H1 (cell line): ENCODE measurements around the gene TWF2. TPM values are rescaled to one million over a fixed set of nuclear protein-coding genes. Genes with fewer than 3 reads are reported as not detected.

ENCODE experiments used
- BRCA1 ChIP-seq: IDR thresholded peaks from 2 replicates; pipeline ENCODE4 v1.6.1; 2012; ENCODE audit warnings: low read depth, low read length, improper control_type of control experiment
- EGR1 ChIP-seq: IDR thresholded peaks from 2 replicates; pipeline ENCODE4 v1.6.1; 2011; ENCODE audit warnings: low read depth, low read length, borderline replicate concordance
- KDM1A ChIP-seq: fragments of 200-600, 300-600 bp; sonication (generic); IDR thresholded peaks from 2 replicates; pipeline ENCODE4 v1.7.1; 2016; ENCODE audit warnings: mild to moderate bottlenecking, low read length, borderline replicate concordance
- SP2 ChIP-seq: IDR thresholded peaks from 2 replicates; pipeline ENCODE4 v1.6.1; 2012; ENCODE audit warnings: mild to moderate bottlenecking, low read length, inconsistent platforms
- polyA plus RNA-seq, 7 experiments: library from polyadenylated mRNA; depleted of rRNA in 3 of 7; stranded (reverse) in 5 of 7; unstranded in 2 of 7; fragments of >200 nt in 5 of 7; fragments of 200-250 nt in 2 of 7; gene quantifications; 1 replicate in 5 of 7; 2 replicates in 1 of 7; 4 replicates in 1 of 7; pipeline versions ENCODE4 v1.2.1 to v1.2.3, GENCODE V29; 2011 to 2013; ENCODE audit warnings: missing spikeins in 2 of 7, mixed read lengths in 2 of 7
- total RNA-seq: library from RNA; stranded (reverse); fragmentation: NEBNext Ultra II Directional; extraction: Animal tissue kit (Norgen Biotek cat#: 25700); gene quantifications from 2 replicates; pipeline ENCODE4 v1.2.1, GENCODE V29; 2021
- TF ChIP-seq, protein P1 (sequence below): fragments of 300-600 bp; sonication (generic); IDR thresholded peaks from 2 replicates; pipeline ENCODE4 v1.7.1; 2012; ENCODE audit warnings: low read length, moderate library complexity, mild to moderate bottlenecking, inconsistent platforms; ENCODE audit not compliant: insufficient replicate concordance

The TWF2 gene
- total and polyA plus RNA-seq, 2 of the 8 experiments (the other 6 are each of a cell fraction or from before 2014, with no cell fraction given) = 65.2 to 90.4 TPM

DNA sequence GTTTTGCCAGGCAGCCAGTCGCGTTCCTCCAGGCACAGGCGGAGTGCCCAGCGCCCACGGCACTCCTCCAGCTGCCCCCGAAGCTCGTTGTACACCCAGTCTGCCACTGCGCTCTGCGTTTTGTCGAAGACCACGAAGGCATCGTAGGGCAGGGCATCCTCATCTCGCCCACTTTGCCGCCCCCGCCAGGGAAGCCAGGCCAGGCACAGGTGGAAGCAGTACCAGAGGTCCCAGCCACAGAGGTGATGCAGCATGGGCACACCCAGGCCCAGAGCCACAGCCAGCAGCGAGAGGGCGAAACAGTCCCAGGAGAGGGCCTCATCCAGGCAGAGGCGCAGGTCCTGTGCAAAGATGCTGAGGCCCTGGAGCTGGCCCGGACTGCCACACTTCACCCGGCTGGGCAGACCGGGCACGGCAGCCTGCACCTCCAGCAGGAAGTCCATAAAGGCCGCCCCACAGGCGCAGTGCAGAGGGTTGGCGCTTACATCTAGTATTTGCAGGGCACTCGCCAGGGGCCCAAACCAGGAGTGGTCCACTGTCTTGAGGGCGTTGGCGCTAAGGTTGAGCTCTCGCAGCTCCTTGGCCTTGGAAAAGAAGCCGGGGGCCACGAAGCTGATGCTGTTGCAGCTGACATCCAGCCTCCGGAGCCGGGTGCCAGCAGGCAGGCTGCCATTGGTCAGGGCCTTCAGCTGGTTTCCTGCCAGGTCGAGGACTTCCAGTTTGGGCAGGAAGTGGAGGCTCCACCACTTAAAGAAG, 17.2 kb downstream of the TWF2 start (continued):
- TF ChIP-seq, protein P1, sequence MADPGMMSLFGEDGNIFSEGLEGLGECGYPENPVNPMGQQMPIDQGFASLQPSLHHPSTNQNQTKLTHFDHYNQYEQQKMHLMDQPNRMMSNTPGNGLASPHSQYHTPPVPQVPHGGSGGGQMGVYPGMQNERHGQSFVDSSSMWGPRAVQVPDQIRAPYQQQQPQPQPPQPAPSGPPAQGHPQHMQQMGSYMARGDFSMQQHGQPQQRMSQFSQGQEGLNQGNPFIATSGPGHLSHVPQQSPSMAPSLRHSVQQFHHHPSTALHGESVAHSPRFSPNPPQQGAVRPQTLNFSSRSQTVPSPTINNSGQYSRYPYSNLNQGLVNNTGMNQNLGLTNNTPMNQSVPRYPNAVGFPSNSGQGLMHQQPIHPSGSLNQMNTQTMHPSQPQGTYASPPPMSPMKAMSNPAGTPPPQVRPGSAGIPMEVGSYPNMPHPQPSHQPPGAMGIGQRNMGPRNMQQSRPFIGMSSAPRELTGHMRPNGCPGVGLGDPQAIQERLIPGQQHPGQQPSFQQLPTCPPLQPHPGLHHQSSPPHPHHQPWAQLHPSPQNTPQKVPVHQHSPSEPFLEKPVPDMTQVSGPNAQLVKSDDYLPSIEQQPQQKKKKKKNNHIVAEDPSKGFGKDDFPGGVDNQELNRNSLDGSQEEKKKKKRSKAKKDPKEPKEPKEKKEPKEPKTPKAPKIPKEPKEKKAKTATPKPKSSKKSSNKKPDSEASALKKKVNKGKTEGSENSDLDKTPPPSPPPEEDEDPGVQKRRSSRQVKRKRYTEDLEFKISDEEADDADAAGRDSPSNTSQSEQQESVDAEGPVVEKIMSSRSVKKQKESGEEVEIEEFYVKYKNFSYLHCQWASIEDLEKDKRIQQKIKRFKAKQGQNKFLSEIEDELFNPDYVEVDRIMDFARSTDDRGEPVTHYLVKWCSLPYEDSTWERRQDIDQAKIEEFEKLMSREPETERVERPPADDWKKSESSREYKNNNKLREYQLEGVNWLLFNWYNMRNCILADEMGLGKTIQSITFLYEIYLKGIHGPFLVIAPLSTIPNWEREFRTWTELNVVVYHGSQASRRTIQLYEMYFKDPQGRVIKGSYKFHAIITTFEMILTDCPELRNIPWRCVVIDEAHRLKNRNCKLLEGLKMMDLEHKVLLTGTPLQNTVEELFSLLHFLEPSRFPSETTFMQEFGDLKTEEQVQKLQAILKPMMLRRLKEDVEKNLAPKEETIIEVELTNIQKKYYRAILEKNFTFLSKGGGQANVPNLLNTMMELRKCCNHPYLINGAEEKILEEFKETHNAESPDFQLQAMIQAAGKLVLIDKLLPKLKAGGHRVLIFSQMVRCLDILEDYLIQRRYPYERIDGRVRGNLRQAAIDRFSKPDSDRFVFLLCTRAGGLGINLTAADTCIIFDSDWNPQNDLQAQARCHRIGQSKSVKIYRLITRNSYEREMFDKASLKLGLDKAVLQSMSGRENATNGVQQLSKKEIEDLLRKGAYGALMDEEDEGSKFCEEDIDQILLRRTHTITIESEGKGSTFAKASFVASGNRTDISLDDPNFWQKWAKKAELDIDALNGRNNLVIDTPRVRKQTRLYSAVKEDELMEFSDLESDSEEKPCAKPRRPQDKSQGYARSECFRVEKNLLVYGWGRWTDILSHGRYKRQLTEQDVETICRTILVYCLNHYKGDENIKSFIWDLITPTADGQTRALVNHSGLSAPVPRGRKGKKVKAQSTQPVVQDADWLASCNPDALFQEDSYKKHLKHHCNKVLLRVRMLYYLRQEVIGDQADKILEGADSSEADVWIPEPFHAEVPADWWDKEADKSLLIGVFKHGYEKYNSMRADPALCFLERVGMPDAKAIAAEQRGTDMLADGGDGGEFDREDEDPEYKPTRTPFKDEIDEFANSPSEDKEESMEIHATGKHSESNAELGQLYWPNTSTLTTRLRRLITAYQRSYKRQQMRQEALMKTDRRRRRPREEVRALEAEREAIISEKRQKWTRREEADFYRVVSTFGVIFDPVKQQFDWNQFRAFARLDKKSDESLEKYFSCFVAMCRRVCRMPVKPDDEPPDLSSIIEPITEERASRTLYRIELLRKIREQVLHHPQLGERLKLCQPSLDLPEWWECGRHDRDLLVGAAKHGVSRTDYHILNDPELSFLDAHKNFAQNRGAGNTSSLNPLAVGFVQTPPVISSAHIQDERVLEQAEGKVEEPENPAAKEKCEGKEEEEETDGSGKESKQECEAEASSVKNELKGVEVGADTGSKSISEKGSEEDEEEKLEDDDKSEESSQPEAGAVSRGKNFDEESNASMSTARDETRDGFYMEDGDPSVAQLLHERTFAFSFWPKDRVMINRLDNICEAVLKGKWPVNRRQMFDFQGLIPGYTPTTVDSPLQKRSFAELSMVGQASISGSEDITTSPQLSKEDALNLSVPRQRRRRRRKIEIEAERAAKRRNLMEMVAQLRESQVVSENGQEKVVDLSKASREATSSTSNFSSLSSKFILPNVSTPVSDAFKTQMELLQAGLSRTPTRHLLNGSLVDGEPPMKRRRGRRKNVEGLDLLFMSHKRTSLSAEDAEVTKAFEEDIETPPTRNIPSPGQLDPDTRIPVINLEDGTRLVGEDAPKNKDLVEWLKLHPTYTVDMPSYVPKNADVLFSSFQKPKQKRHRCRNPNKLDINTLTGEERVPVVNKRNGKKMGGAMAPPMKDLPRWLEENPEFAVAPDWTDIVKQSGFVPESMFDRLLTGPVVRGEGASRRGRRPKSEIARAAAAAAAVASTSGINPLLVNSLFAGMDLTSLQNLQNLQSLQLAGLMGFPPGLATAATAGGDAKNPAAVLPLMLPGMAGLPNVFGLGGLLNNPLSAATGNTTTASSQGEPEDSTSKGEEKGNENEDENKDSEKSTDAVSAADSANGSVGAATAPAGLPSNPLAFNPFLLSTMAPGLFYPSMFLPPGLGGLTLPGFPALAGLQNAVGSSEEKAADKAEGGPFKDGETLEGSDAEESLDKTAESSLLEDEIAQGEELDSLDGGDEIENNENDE = no peak
- no peak for TF ChIP-seq BRCA1
- TF ChIP-seq KDM1A = no peak
- no peak for TF ChIP-seq SP2
- TF ChIP-seq EGR1 = no peak
- TF ChIP-seq, all 59 proteins: peak for 0
